ENCODE data around the gene MYEOV.

Gene MYEOV

DNA sequence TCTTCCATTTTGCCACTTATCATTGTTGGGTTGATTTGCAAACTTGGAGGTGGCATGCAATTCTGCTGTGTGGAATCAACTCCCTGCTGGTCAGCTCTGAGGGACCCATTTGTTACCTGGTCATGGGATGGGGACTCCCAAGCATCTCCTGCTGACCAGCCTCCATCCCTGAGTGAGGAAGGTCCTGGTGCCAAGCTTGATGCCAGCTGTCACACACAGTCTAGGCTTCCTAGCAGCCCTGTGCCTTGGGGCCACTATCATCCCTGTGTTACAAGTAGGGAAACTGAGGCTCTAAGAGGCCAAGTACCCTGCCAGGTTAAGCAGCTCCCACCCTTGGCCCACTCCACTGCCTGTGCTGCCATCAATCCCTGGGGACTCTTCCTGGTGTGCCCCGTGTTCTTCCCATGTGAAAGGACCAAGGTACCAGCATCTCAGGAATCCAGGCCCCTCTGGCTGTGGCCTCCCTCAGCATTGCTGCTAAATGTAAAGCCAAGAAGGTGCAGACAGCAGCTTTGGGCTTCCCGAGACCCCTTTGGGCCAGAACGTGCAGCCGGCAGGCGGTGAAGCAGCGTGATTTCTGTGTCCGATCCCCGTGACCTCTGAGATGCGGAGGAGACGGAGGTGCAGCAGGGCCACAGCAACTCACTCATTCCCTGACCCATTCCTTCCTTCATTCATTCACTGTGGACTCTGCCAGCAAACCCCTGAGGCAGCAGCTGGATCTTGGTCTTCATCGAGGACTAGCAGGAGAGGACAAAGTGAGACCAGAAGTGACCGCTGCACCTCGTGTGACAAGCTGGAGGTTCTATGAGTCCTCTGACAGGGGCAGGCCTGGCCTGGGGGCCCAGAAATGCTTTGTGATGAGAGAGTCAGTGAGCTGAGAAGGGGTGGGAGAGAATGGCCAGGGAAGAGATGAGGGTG, 49.7 kb downstream of the MYEOV start:
- no peak for DNase-seq

DNA sequence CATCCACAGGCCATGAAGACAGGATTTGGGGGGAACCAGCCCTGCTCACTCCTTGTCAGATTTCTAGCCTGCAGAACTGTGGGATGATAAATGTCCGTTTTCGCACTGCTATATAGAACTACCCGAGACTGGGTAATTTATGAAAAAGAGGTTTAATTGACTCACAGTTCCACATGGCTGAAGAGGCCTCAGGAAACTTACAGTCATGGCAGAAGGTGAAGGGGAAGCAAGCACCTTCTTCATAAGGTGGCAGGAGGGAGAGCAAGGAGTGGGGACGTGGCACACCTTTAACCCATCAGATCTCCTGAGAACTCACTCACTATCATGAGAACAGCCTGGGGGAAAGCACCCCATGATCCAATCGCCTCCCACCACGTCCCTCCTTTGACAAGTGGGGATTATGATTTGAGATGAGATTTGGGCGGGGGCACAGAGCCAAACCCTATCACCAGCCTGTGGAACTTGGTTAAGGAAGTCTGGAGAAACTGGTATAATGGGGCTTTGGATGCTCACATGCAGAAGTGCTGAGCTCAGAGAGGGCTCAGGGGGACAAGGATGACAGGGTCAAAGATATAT, 50.7 kb downstream of the MYEOV start:
- DNase-seq = no peak
